GM12891 (cell line): ENCODE data around the gene CDK6.

Experiments used
- PAX5 ChIP-seq: IDR thresholded peaks from 2 replicates; pipeline ENCODE4 v1.6.1; 2011; ENCODE audit warnings: low read length, moderate library complexity, mild to moderate bottlenecking; ENCODE audit not compliant: insufficient read depth, severe bottlenecking
- POLR2A ChIP-seq: IDR thresholded peaks from 2 replicates; pipeline ENCODE4 v1.6.1; 2011; ENCODE audit warnings: low read depth, low read length, control low read depth
- POLR2AphosphoS5 ChIP-seq: IDR thresholded peaks from 2 replicates; pipeline ENCODE4 v1.6.1; 2011; ENCODE audit warnings: low read depth, low read length, control low read depth
- POU2F2 ChIP-seq: IDR thresholded peaks from 2 replicates; pipeline ENCODE4 v1.6.1; 2011; ENCODE audit warnings: low read depth, mild to moderate bottlenecking, control low read depth, low read length, moderate library complexity
- TAF1 ChIP-seq: IDR thresholded peaks from 2 replicates; pipeline ENCODE4 v1.6.1; 2011; ENCODE audit warnings: low read depth, low read length, control low read depth

DNA sequence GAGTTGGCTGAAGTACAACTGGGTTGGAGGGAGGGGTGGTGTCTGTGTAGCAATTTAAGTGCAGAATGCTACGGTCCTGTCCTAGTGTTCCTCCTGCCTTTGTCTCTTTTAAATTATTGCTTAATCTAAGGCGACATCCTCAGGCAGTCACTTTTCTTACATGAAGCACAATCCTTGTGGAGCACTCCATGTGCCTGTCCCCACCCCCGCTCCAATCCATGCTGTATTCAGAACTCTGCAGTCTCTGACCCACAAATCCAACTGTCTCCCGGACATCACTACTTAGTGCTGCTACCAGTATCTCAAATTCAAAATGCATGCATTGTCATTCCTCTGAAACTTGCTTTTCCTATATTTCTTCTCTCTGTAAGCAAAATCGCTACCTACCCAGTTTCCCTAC, 154.7 kb downstream of the CDK6 start:
- TF ChIP-seq POLR2A: no peak
- TF ChIP-seq POLR2AphosphoS5: no peak
- TF ChIP-seq PAX5: no peak
- no peak for TF ChIP-seq TAF1
- TF ChIP-seq POU2F2: no peak
